ENCODE measurements around the gene VRK1.

Gene VRK1

GRCh38 chr14:96821501-96821900 is 24.3 kb downstream of the VRK1 start:
- intact Hi-C loops (cut with DNase I): no loop called here

DNA sequence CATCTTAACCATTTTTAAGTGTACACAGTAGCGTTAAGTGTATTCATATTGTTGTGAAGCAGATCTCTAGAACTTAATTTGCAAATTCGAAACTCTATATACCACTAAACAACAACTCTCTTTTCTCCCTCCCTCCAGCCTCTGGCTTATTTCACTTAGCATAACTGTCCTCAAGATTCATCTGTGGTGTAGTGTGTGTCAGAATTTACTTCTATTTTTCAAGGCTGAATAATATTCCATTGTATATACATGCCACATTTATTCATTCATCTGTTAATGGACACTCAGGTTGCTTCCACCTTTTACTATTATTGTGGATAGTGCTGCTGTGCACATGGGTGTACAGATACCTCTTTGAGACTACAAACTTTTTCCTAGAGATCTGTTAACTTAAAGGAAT is 26.5 kb downstream of the VRK1 start:
- no peak for DNase-seq
- intact Hi-C loops (cut with DNase I): no loop called here

More at GRCh38 chr14:96821501-96821900, 24.3 kb downstream of the VRK1 start:
- DNase-seq: no peak

GRCh38 chr14:96824283-96824682 is 27.1 kb downstream of the VRK1 start:
- intact Hi-C loops (cut with DNase I): no loop called here
- DNase-seq: no peak

DNA sequence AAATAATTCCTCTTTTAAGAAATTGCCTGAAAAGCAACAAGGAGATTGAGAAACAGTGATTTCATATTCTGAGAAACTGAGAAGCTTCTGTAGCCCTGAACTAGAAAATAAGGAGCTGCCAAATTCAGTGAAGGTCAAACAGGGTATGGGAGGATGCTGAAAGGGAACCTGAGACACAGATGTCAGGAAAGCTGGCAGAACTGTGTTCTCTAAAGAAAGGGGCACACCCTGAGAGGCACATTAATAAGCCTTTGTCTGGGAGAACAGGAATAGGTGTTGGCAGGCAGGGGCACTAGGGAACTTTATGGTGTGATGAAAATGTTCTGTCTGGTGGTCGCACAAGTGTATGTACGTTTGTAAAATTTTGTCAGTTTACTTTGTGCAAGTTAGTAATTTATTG is 29.6 kb downstream of the VRK1 start:
- intact Hi-C loops (cut with DNase I): no loop called here
- DNase-seq: no peak

GRCh38 chr14:96827290-96827689 is 30.1 kb downstream of the VRK1 start:
- no peak for DNase-seq
- intact Hi-C loops (cut with DNase I): no loop called here

GRCh38 chr14:96829791-96830190 is 32.6 kb downstream of the VRK1 start:
- intact Hi-C loops (cut with DNase I): no loop called here
- no peak for DNase-seq

DNA sequence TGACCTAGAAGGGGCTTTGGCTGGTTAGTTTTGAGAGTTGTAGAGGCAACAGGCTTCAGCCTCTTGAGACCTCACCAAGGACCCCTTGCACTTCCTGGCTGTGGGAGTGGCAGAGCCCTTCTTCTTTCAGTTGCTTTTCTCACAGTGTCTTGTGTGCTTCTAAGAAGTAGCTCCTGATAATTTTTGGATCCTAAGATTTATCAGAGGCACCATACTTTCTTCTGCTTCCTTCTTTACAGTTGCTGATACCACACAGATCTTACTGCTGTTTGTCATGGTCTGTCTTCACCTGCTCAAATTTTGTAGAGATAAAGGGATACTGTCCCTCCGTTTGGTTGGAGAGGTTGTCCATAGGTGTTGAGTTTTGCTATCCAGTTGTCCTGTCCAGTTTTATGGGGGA is 33.8 kb downstream of the VRK1 start:
- no peak for DNase-seq
- intact Hi-C loops (cut with DNase I): no loop called here

DNA sequence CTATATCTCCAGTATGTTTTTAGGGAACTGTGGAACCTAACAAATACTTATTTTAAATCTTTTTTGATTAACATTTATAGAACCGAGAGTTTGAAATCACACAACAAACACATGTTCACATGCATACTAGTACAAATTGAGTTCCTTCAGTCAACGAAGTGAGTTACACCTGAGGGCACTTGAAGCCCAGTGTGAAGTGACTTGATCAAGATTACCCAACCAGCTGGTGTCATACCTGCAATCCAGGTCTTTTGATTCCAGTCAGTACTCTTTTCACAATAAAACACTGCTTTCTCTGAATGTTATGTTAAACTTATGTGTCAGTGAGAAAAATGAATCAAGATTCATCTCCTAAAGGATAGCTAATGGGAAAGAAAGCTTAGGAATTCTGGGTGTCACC is 35.2 kb downstream of the VRK1 start:
- no peak for DNase-seq
- intact Hi-C loops (cut with DNase I): no loop called here

GRCh38 chr14:96838449-96838848 is 41.3 kb downstream of the VRK1 start:
- intact Hi-C loops (cut with DNase I): no loop called here
- DNase-seq: no peak

DNA sequence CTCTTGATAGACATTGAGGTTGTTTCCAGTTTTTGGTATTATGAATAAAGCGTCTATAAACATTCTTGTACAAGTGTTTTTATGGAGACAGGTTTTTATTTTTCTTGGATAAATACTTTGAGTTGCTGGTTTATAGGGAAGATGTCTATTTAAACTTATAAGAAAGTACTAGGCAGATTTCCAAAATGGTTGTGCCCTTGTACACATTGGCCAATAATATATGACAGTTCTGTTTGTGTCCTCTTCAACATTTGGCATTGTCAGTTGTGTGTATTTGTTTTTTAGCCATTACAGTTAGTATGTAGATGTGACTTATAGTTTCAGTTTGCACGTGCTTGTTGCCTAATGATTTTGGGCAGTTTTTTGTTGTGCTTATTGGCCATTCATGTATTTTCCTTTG is 42.1 kb downstream of the VRK1 start:
- no peak for DNase-seq
- intact Hi-C loops (cut with DNase I): no loop called here

DNA sequence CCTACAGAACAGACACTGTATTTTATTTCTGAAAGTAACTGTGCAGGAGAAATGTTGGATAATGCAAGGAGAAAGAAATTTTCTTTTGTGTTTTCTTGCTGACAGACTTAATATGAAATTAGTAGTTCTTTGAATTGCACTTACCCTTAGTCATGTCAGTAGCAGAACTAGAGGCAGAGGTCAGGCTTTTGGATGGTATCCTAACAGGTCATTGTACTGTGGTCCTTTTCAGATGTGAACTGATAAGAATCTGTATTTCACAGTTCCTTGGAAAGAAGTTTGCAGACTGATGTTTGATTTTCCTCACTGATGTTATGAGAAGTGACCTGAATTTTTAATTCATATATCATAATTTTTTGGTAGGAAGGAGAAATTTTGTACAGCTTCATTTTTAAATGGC is 46.0 kb downstream of the VRK1 start:
- DNase-seq: no peak
- intact Hi-C loops (cut with DNase I): no loop called here

GRCh38 chr14:96844857-96845570 is 47.8 kb downstream of the VRK1 start:
- no peak for DNase-seq
- intact Hi-C loops (cut with DNase I): no loop called here

DNA sequence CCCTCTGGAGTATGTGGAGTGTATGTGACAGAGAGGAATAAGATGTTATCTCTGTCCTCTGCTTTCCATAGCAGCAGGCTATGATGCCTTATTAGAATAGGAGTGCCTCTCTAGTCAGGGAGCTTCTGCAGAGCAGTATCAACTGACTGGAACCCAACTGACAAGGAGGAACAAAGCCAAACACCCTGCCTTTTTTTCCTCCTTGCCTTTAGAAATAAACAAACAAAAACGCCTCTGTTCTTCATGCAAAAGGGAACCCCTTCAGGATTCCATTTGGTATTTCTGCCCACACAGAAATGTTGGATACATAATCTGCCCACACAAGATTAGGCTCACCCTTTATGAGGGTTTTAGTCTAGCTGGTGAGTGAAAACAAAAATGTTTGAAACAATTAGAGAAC is 50.3 kb downstream of the VRK1 start:
- no peak for DNase-seq
- intact Hi-C loops (cut with DNase I): no loop called here

GRCh38 chr14:96848011-96848410 is 50.8 kb downstream of the VRK1 start:
- DNase-seq: no peak
- intact Hi-C loops (cut with DNase I): no loop called here

DNA sequence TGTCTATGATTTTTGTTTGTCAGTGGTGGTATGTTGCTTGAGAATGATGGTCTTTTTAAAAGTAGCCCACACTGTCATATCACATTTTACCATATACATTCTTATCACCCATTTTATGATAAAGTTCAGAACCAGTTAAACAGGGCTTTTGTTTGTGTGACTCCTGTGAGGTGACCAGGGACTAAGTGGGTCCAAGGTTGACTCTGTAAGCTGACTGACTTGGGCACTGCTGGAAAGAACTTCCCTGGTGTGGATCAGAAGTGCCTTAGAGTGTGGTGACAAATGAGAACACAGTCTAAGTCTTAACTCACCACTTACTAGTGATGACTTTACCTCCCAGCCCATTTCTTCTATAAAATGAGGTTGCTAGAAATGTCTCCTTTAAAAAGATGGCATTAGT is 52.6 kb downstream of the VRK1 start:
- intact Hi-C loops (cut with DNase I): loop anchor here (10.0 kb wide), 1 partner anchor 285 kb away; no protein-coding TSS in a partner anchor
- DNase-seq: no peak

DNA sequence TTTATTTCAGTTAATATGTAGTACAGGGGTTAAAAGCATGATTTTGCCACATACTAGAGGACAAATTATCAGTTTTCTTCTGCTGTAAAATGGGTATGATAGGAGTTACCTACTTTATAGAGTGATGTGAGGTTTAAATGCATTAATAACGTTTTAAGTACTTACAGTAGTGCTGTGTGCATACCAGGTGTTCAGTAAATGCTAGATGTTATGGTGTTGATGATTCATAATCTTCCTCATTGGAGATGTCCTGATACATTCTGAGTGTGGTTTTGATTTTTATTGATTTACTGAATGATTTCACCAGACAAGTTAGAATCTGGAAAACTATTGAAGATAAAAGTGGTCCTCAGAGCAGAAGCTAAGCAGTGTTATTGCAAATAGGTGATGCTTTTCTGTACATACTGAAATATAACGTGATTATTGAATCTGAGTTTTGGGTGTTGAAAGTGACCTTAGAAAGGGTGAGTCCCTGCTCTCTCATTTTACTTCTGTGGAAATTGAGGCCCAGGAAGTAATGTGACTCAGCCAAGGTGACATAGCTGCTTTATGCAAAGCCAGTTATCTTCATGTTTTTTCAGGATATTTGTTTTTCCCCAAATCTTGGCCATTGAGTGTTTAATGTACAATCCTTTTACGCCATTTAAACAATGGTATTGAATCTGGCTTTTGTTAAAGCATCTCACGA is 54.7 kb downstream of the VRK1 start:
- intact Hi-C loops (cut with DNase I): loop anchor here (10.0 kb wide), 1 partner anchor 287 kb away; no protein-coding TSS in a partner anchor
- no peak for DNase-seq

DNA sequence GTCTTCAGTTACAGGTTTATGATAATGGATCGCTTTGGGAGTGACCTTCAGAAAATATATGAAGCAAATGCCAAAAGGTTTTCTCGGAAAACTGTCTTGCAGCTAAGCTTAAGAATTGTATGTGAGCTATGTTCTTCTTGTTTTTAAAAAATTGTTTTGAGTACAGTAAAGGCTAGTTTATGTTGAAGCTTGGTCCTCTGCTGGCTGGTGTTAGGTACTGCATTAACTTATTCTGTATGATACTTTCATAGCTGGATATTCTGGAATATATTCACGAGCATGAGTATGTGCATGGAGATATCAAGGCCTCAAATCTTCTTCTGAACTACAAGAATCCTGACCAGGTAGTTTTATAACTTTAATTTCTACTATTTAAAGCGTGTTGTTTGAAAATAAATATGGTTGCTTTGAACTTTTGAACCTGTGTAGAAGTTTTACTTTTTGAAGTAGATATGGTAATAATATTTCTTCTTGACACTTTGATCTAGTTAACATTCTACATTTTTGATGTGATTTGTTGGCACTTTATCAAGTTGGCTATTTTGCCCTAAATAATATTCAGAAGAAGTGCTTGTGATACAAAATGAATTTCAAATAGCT is 55.7 kb downstream of the VRK1 start:
- intact Hi-C loops (cut with DNase I): loop anchor here (10.0 kb wide), 1 partner anchor 288 kb away; no protein-coding TSS in a partner anchor
- no peak for DNase-seq

DNA sequence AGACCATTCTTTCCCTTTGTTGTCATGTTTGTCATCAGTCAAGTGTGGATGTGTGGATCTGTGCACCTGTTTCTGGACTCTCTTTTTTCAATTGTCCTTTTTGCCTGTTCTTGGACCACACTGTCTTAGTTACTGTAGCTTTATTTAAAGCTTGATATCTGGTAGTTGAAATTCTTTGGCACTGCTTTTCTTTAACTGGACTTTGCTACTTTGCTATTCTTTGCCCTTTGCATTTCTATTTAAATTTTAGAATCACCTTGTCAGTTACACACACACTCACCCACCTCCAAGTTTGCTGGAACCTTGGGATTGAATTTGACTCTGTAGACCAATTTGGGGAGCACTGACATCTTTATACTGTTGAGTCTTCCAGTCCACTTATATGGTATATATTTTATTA is 61.5 kb downstream of the VRK1 start:
- no peak for DNase-seq
- intact Hi-C loops (cut with DNase I): loop anchor here (10.0 kb wide), 1 partner anchor 294 kb away; no protein-coding TSS in a partner anchor

DNA sequence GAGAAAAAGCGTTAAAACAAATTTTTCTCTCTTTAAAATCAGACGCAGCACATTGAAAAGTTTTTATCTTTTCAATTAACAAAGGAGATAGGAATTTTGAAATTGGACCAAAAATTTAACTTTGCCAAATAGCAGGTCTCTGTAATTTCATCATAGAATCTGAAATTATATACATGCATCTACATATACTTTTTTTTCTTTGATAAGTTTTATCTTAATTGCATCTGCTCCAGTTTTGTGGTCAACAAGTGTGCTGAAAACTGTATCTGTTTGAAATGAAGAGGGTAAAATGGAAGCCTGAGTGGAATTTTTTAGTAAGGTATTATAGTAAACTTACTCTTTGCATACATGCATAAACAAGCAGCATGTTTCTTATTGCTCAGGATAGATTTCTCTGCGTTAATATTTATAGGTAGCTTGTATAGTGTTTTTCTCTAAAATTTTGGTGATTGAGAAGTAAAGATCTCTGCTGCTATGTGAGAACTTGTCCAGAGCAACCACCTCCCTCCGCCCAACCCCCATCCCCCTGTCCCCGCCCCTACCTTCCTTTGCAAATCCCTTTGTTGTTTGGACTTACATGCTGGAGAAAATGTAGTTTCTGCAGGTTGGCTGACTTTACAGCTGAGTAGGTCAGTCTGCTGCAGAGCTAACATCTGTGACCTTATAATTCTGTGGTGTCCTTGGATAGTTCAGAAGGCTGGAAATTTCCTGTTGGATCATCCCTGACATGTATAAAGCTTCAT is 64.6 kb downstream of the VRK1 start:
- DNase-seq: no peak
- intact Hi-C loops (cut with DNase I): no loop called here

DNA sequence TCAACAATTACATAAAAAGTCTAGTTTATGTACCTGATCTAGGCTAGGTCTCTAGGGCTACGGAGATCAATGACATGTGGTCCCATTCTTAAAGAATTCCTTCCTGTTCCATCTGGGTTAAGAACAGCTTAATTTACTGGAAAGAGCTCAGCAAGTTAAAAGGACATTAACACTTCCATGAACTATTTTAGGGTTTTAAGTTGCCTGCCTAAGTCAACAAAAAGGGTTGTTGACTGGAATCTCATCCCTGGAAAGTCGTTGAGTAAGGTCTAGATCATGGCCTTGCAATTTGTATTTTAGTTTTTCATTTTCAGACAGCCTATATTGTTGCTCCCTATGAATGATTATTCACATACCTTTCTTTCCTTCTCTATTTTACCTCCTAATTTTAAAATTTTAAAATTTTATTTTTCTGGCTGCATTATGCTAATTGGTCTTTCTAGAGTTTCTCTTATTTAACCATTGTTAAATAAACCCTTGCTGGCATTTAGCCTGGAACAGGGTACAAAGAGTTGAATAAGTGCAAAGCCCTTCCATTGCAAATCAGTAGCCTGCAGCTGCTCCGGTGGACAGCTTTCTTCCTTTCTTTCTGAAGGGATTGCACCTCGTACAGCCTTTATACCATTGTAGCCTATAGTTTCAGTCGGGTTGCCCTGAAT is 66.3 kb downstream of the VRK1 start:
- DNase-seq: no peak
- intact Hi-C loops (cut with DNase I): no loop called here

GRCh38 chr14:96863986-96864330 is 66.8 kb downstream of the VRK1 start:
- DNase-seq: no peak
- intact Hi-C loops (cut with DNase I): no loop called here
